Measurements from ENCODE around the gene CD80. TPM values are rescaled to one million over a fixed set of nuclear protein-coding genes. Genes with fewer than 3 reads are reported as not detected.

The CD80 gene
- total and polyA plus RNA-seq, 2 of the 8 experiments (the other 6 are each of a cell fraction or from before 2014, with no cell fraction given) = 0.11 TPM; not detected in 1

DNA sequence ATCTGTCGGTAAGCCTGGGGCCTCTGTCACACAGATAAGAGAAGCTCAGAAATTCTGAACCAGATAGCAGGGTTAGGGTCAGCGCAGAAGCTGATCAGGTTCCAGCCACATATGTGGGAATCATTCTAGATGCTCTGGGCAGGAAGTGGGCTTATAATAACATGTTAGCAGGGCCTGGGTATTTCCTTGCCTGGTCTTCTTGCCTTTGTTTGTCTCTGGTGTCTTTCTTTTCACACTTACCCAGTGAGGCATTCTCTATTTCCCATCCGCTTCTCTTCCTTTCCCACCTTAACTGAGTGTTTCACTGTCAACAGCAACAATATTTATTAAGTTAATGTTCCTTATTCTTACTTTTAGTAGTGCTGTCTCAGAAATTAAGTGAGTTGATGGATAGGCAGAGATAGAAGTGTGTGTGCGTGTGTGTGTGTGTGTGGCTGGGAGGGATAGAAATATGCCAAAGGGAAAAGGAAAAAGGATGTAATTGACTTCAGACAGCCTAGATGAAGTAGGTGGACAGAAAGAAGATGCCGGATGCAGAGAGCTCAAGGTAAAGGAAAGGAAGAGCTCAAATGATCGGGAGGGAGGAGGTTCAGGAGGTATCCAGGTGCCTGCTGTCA, 40.3 kb upstream of the CD80 start (continued):
- TF ChIP-seq CHD7 (IDR thresholded peaks at IDR 0.05; ENCODE audit: insufficient replicate concordance, low read length) = no peak
- TF ChIP-seq POLR2AphosphoS5 (IDR thresholded peaks at IDR 0.05; ENCODE audit: low read depth, low read length) = no peak
- TF ChIP-seq KDM5A (IDR thresholded peaks at IDR 0.05; ENCODE audit: low read length) = no peak
- no peak for TF ChIP-seq BACH1 (IDR thresholded peaks at IDR 0.05; ENCODE audit: low read length)
- TF ChIP-seq JUN (IDR thresholded peaks at IDR 0.05; ENCODE audit: low read depth, low read length) = no peak
- TF ChIP-seq MAFK (IDR thresholded peaks at IDR 0.05; ENCODE audit: low read depth, low read length) = no peak
- no peak for TF ChIP-seq CREB1 (IDR thresholded peaks at IDR 0.05)
- TF ChIP-seq SRF (IDR thresholded peaks at IDR 0.05; ENCODE audit: low read depth, low read length) = no peak
- no peak for TF ChIP-seq JUND (IDR thresholded peaks at IDR 0.05; ENCODE audit: low read length)
- no peak for TF ChIP-seq POU5F1 (IDR thresholded peaks at IDR 0.05; ENCODE audit: low read depth, low read length)
